Forelimb muscle (tissue), 1 donor: ENCODE measurements around the gene APOL5. TPM values are rescaled to one million over a fixed set of nuclear protein-coding genes. Genes with fewer than 3 reads are reported as not detected.
"Not testable (repeated sequence)": the region's sequence is repeated elsewhere in the genome, so short reads cannot be mapped to it uniquely, and the experiment has no call there.

ENCODE experiments used
- DNase-seq: peaks from one replicate; pipeline ENCODE4 v3.0.0-alpha.2; 2013; ENCODE audit warnings: low read depth
- polyA plus RNA-seq: library from polyadenylated mRNA; unstranded; fragments of 120-200 nt; gene quantifications from one replicate; pipeline ENCODE4 v1.2.1, GENCODE V29; 2013; ENCODE audit not compliant: insufficient read length

The APOL5 gene
- polyA plus RNA-seq, result 1.5 TPM

- no peak for DNase-seq
Observed at GRCh38 chr22:35717572-35717971, at the start of gene APOL5. TSS of gene APOL5 (plus strand) at chr22:35717872. CDS start at chr22:35717872, 0 bp downstream.

- DNase-seq, result no peak
Observed at GRCh38 chr22:35674335-35674734, 43.3 kb upstream of the APOL5 start.

GRCh38 chr22:35676065-35676464 is 41.6 kb upstream of the APOL5 start:
- not testable (repeated sequence) for DNase-seq

GRCh38 chr22:35677460-35678187 is 40.0 kb upstream of the APOL5 start:
- no peak for DNase-seq

GRCh38 chr22:35678836-35679235 is 38.8 kb upstream of the APOL5 start:
- DNase-seq, result no peak

GRCh38 chr22:35679492-35679891 is 38.2 kb upstream of the APOL5 start:
- DNase-seq, result not testable (repeated sequence)

GRCh38 chr22:35681454-35682052 is 36.1 kb upstream of the APOL5 start:
- no peak for DNase-seq

GRCh38 chr22:35683560-35683959 is 34.1 kb upstream of the APOL5 start:
- no peak for DNase-seq

- DNase-seq, result peak; percentile 20
Observed at GRCh38 chr22:35684270-35684700, 33.4 kb upstream of the APOL5 start.

GRCh38 chr22:35684732-35685131 is 32.9 kb upstream of the APOL5 start:
- no peak for DNase-seq

- no peak for DNase-seq
Observed at GRCh38 chr22:35685731-35686130, 31.9 kb upstream of the APOL5 start.

GRCh38 chr22:35686298-35686697 is 31.4 kb upstream of the APOL5 start:
- DNase-seq, result no peak

- DNase-seq, result no peak
Observed at GRCh38 chr22:35687461-35687860, 30.2 kb upstream of the APOL5 start.

GRCh38 chr22:35688913-35689675 is 28.6 kb upstream of the APOL5 start:
- no peak for DNase-seq

GRCh38 chr22:35690001-35690400 is 27.7 kb upstream of the APOL5 start:
- DNase-seq, result no peak

- DNase-seq, result no peak
Observed at GRCh38 chr22:35695202-35695601, 22.5 kb upstream of the APOL5 start.

GRCh38 chr22:35697142-35697541 is 20.5 kb upstream of the APOL5 start:
- DNase-seq, result no peak

GRCh38 chr22:35699852-35700251 is 17.8 kb upstream of the APOL5 start:
- not testable (repeated sequence) for DNase-seq

- DNase-seq, result no peak
Observed at GRCh38 chr22:35703861-35704584, 13.6 kb upstream of the APOL5 start.

- DNase-seq, result no peak
Observed at GRCh38 chr22:35705141-35705540, 12.5 kb upstream of the APOL5 start.

GRCh38 chr22:35708453-35708852 is 9.2 kb upstream of the APOL5 start:
- DNase-seq, result no peak

- DNase-seq, result no peak
Observed at GRCh38 chr22:35708917-35709316, 8.8 kb upstream of the APOL5 start.
